ENCODE results near the gene KNOP1. TPM values are rescaled to one million over a fixed set of nuclear protein-coding genes. Genes with fewer than 3 reads are reported as not detected.

Gene KNOP1
- total RNA-seq, 6 experiments from 2014 or later: 3.4 to 9.4 (median 7.3) TPM

DNA sequence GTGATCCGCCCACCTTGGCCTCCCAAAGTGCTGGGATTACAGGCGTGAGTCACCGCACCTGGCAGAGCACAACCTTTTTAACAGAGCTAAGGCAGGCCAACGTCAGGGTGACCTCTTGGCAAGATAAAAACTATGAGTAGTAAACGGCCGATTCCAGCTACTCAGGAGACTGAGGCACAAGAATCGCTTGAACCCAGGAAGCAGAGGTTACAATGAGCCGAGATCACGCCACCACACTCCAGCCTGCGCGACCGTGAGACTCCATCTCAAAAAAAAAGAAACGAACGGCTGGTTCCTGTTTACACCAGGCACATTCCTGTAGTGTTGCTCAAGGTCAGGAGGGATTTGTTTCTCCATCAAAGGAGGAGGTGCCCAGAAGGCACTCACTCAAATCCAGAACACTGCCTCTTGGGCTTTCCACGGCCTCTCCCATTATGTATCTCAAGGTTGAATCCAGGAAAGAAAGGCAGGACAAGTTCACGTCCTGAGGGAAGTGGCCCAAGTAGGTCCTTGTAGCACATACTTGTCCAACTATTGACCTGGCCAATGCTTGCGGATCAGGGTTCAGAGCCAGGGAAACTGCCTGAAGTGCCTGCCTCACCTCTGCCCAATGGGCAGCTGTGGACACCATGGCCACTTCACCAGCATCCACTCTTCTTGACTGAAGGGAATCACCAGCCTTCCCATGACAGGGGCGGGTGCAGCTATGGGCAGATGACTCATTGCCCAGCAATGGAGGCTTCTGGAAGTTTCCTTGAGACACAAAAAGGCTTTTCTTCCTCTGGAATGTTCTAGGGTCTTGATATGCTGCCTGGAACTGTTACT lies 13.5 kb downstream of the KNOP1 start:
- peak; percentile 19 to 62 (median 46) for ATAC-seq
- 65% methylated on average over 10 of the region's 18 CpGs for WGBS (ENCODE audit: insufficient coverage, low coverage, low lambda C conversion rate, missing lambda C conversion rate)
- peaks cover 0 to 14% (median 5%) of the 10 kb centered on the region in 4 donors for H3K4me1 ChIP-seq
- no peak for DNase-seq
- no peaks in the 10 kb centered on the region for H3K27me3 ChIP-seq
- peaks cover 0 to 18% (median 6%) of the 10 kb centered on the region in 4 donors for H3K36me3 ChIP-seq
- intact Hi-C loops (cut with DNase I): no loop called here
- TF ChIP-seq, protein P1, sequence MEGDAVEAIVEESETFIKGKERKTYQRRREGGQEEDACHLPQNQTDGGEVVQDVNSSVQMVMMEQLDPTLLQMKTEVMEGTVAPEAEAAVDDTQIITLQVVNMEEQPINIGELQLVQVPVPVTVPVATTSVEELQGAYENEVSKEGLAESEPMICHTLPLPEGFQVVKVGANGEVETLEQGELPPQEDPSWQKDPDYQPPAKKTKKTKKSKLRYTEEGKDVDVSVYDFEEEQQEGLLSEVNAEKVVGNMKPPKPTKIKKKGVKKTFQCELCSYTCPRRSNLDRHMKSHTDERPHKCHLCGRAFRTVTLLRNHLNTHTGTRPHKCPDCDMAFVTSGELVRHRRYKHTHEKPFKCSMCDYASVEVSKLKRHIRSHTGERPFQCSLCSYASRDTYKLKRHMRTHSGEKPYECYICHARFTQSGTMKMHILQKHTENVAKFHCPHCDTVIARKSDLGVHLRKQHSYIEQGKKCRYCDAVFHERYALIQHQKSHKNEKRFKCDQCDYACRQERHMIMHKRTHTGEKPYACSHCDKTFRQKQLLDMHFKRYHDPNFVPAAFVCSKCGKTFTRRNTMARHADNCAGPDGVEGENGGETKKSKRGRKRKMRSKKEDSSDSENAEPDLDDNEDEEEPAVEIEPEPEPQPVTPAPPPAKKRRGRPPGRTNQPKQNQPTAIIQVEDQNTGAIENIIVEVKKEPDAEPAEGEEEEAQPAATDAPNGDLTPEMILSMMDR (IDR thresholded peaks at IDR 0.05): no peak
- no peak for TF ChIP-seq POLR2A (IDR thresholded peaks at IDR 0.05)
- H3K4me3 ChIP-seq: no peak overlapping the region
- no peaks in the 10 kb centered on the region for H3K9me3 ChIP-seq
- no peak overlapping the region for H3K27ac ChIP-seq

DNA sequence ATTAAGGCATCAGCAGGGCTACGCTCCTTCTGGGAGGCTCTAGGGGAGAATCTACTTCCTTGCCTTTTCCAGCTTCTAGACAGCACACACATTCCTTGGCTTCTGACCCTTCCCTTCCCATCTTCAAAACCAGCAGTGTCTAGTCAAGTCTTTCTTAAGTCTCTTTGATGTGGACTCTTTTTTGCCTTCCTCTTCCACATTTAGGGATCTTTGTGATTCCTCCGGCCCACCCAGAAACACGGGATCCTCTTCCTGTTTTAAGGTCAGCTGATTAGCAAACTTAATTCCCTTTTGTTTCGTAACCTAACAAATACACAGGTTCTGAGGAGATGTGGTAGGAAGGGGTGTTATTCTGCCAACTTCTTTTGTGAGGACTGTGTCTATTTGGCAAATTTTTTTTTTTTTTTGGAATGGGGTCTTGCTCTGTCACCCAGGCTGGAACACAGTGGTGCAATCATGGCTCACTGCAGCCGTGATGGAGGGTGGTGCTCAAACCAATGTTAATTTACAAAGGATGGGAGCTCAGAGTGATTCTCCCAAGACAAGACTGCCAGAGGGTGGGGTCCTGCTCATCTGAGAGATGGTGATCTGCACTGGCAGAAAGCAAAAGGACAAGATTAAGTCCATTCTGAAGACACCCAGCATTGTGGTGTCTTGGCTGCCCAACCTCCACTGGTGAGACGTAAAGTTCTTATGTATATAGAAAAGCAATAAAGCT lies 14.7 kb downstream of the KNOP1 start:
- TF ChIP-seq, protein P1 (IDR thresholded peaks at IDR 0.05): no peak
- no peak for TF ChIP-seq POLR2A (IDR thresholded peaks at IDR 0.05)

DNA sequence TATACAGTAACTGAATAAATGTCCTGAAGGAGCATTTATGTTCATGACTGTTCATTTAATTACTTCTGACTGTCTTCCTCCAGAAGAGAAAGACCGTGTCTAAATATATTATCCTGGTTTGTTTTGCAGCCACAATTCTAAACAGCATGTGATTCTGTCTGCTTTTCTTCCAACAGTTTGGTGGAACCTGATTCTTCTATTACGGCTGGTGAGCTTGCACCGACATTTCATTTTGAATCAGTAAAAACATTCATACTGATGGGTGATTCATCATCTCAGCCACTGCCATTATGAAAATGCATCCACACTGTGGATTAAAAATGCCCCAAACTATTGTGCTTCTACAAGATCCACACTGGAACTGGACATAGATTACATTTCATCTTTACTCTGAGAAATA lies 16.9 kb downstream of the KNOP1 start:
- DNase-seq (no peak), ATAC-seq (no peak)
- Histone ChIP-seq H3K27ac (peak overlapping the region in 2 of 3 donors; percentile 51 to 53), H3K36me3 (peaks cover 0 to 11% (median 6%) of the 10 kb centered on the region in 4 donors), H3K4me1 (peaks cover 0 to 37% (median 13%) of the 10 kb centered on the region in 4 donors), H3K9me3 (no peaks in the 10 kb centered on the region), H3K4me3 (no peak overlapping the region), H3K27me3 (no peaks in the 10 kb centered on the region)
- WGBS (ENCODE audit: insufficient coverage, low coverage, low lambda C conversion rate, missing lambda C conversion rate): 94% methylated on average over 3 of the region's 3 CpGs
- no peak for TF ChIP-seq POLR2A (IDR thresholded peaks at IDR 0.05)
- TF ChIP-seq, protein P1 (IDR thresholded peaks at IDR 0.05): no peak
- intact Hi-C loops (cut with DNase I): no loop called here

More for the DNA sequence above, 14.7 kb downstream of the KNOP1 start:
- H3K4me3 ChIP-seq: no peak overlapping the region
- ATAC-seq (no peak), DNase-seq (peak in 1 of 3 donors; percentile 0)
- 64% methylated on average over 5 of the region's 6 CpGs for WGBS (ENCODE audit: insufficient coverage, low coverage, low lambda C conversion rate, missing lambda C conversion rate)
- intact Hi-C loops (cut with DNase I): no loop called here
- H3K27me3 ChIP-seq: no peaks in the 10 kb centered on the region
- H3K4me1 ChIP-seq: peaks cover 0 to 24% (median 8%) of the 10 kb centered on the region in 4 donors
- H3K36me3 ChIP-seq: peaks cover 0 to 15% (median 6%) of the 10 kb centered on the region in 4 donors
- H3K27ac ChIP-seq: no peak overlapping the region
- H3K9me3 ChIP-seq: no peaks in the 10 kb centered on the region

DNA sequence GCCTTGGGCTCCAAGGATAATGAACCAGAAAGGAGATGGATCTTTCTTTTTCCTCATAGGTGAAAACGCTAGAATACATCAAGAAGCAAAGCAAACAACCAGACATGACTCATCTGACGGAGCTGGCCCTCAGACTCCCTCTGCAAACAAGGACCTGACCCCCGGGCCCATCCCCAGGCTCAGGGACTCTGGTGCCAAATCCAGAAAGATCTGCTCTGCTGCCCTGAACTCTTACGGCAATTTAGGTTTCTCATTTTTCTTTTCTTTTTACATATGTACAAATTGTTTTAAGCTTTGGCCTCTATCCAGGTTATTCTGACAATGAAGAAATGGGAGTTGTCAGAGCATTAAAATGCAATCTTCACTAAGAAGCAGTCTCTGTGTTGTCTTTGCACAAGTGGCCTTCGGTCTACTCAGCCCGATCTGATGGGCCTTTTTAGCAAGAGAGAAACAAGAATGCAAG lies 17.7 kb downstream of the KNOP1 start:
- DNase-seq: peak; percentile 61 to 75 (median 65)
- no peak for TF ChIP-seq POLR2A (IDR thresholded peaks at IDR 0.05)
- TF ChIP-seq, protein P1 (IDR thresholded peaks at IDR 0.05): no peak
- intact Hi-C loops (cut with DNase I): no loop called here
- peak; percentile 70 to 88 (median 80) for ATAC-seq
- H3K9me3 ChIP-seq: no peaks in the 10 kb centered on the region
- WGBS (ENCODE audit: insufficient coverage, low coverage, low lambda C conversion rate, missing lambda C conversion rate): 42% methylated on average over 6 of the region's 6 CpGs
- peaks cover 0 to 10% (median 6%) of the 10 kb centered on the region in 4 donors for H3K36me3 ChIP-seq
- no peaks in the 10 kb centered on the region for H3K27me3 ChIP-seq
- peaks cover 0 to 41% (median 14%) of the 10 kb centered on the region in 4 donors for H3K4me1 ChIP-seq
- H3K27ac ChIP-seq: peak overlapping the region in 2 of 3 donors; percentile 51 to 53
- H3K4me3 ChIP-seq: no peak overlapping the region

Measured in right lobe of liver (tissue), 6 donors.